Muscle of leg (tissue), 11 donors: ENCODE results near the gene SLC25A26. TPM values are rescaled to one million over a fixed set of nuclear protein-coding genes. Genes with fewer than 3 reads are reported as not detected.

Experiments
- DNase-seq: peaks from one replicate; pipeline ENCODE4 v3.0.0; 2013
- H3K27ac ChIP-seq: one replicate; pipeline ENCODE4 v1.5.1; 2013; ENCODE audit warnings: mild to moderate bottlenecking, low read length, control low read depth
- H3K27me3 ChIP-seq: one replicate; pipeline ENCODE4 v1.6.1; 2013; ENCODE audit warnings: low read length; ENCODE audit not compliant: control insufficient read depth, insufficient read depth
- H3K36me3 ChIP-seq: one replicate; pipeline ENCODE4 v1.6.1; 2013; ENCODE audit warnings: low read length; ENCODE audit not compliant: control insufficient read depth, insufficient read depth
- H3K4me1 ChIP-seq: one replicate; pipeline ENCODE4 v1.6.1; 2013; ENCODE audit warnings: low read length; ENCODE audit not compliant: control insufficient read depth, insufficient read depth
- H3K4me3 ChIP-seq: one replicate; pipeline ENCODE4 v1.5.1; 2013; ENCODE audit warnings: low read length, control low read depth
- H3K9me3 ChIP-seq: replicated peaks from 2 replicates; pipeline ENCODE4 v1.6.1; 2013; ENCODE audit warnings: low read depth, low read length; ENCODE audit not compliant: control insufficient read depth
- WGBS: methylation state at CpG from one replicate; pipeline ENCODE4 v1.1.5; 2013; ENCODE audit warnings: missing lambda C conversion rate; ENCODE audit not compliant: insufficient coverage; 5-methylcytosine and 5-hydroxymethylcytosine counted together
- polyA plus RNA-seq, 8 donors: library from polyadenylated mRNA; unstranded; fragments of 120-200 nt; gene quantifications; one replicate each; pipeline versions ENCODE4 v1.2.1 to v1.2.3, GENCODE V29; 2013; ENCODE audit warnings: inconsistent platforms in 1 of 8, low replicate concordance in 1 of 8; ENCODE audit not compliant: insufficient read length in 8 of 8, insufficient read depth in 1 of 8
- total RNA-seq: library from RNA; stranded (reverse); fragments of 120-200 nt; gene quantifications from one replicate; pipeline ENCODE4 v1.2.4, GENCODE V29; 2013

SLC25A26 gene
- total and polyA plus RNA-seq, 9 donors, result 23.9 to 34.6 (median 28.4) TPM

DNA sequence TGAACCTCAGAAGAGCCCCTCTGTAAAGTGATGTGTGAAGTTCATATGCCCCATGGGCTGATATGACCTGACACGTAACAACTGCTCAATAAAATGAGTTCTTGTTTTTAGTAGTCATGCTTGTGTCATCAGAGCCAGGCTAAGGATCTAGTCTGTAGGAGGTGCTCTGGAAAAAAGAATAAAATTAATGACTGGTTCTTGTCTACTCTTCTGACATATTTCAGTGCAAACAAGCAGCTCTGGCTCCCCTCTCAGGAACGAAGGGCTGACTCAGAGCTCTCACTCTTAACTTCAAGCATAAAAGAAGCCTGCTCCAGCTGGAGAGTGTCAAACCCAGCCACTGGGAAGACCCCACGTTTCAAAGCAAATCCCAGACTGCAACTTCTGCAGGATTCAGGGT, 203.0 kb downstream of the SLC25A26 start:
- peaks cover 46% of the 10 kb centered on the region for H3K4me1 ChIP-seq
- DNase-seq, result no peak
- peaks cover 7% of the 10 kb centered on the region for H3K9me3 ChIP-seq
- H3K36me3 ChIP-seq, result peaks cover 10% of the 10 kb centered on the region
- no peak overlapping the region for H3K27ac ChIP-seq
- no peak overlapping the region for H3K4me3 ChIP-seq
- WGBS, result 38% methylated on average over 2 of the region's 3 CpGs
- H3K27me3 ChIP-seq, result no peaks in the 10 kb centered on the region

DNA sequence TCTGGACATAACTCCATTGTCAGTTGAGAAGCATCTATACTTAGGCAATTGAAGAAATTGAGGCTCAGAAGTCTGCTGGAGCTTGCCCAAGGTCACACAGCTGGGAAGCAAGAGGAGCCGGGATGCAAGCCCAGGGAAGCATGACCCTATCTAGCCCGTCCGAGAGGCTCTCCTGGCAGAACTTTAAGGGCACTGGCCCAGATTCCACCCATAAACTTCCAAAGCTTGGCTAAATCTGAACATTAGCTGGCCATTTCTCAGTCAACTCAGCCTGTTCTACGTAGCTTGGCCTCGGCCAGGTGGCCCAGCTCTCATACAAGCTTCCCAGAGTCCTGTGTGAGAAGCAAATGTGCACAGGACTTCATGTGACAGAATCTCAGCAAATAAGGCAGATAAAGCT, 204.2 kb downstream of the SLC25A26 start:
- H3K27me3 ChIP-seq, result no peaks in the 10 kb centered on the region
- DNase-seq, result peak; percentile 81
- peaks cover 10% of the 10 kb centered on the region for H3K36me3 ChIP-seq
- peak overlapping the region; percentile 83 for H3K27ac ChIP-seq
- peaks cover 7% of the 10 kb centered on the region for H3K9me3 ChIP-seq
- H3K4me3 ChIP-seq, result no peak overlapping the region
- H3K4me1 ChIP-seq, result peaks cover 44% of the 10 kb centered on the region
- WGBS, result 43% methylated on average over 5 of the region's 5 CpGs

DNA sequence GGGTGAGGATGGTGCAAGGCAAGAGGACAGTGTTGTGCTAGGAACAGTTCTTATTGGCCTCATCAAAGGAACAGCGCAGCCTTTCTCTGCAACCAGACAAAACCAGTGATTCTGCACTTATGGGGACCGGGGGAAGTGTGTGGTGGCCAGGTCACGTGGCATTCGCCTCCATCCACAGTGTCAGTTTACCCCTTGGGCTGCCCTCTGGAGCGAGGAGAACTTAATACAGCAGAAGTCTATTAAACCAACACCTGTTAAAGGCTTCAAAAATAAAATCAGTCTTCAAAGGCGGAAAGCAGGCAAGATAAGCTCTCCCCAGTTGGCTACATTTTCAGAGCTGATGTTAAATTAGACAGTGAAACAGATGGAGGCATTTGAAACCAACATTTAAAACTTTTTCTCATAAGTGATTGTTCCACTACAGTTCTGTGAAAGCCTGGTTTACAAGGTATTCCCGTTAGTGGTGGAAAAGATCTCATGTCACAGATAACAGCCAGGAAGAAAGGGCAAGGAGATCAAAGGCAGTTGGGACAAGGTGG, 204.8 kb downstream of the SLC25A26 start:
- peak overlapping the region; percentile 83 for H3K27ac ChIP-seq
- DNase-seq, result no peak
- H3K4me1 ChIP-seq, result peaks cover 50% of the 10 kb centered on the region
- H3K36me3 ChIP-seq, result peaks cover 6% of the 10 kb centered on the region
- H3K27me3 ChIP-seq, result no peaks in the 10 kb centered on the region
- no peak overlapping the region for H3K4me3 ChIP-seq
- H3K9me3 ChIP-seq, result peaks cover 7% of the 10 kb centered on the region
- WGBS, result no CpG with 5 or more reads among the region's 7 CpGs

- no peak for DNase-seq
- Histone ChIP-seq H3K27me3 (no peaks in the 10 kb centered on the region), H3K4me3 (no peak overlapping the region), H3K27ac (peak overlapping the region; percentile 83), H3K9me3 (peaks cover 7% of the 10 kb centered on the region), H3K4me1 (peaks cover 55% of the 10 kb centered on the region), H3K36me3 (peaks cover 5% of the 10 kb centered on the region)
- 80% methylated on average over 1 of the region's 1 CpG for WGBS
Observed at GRCh38 chr3:66426135-66426534, 205.3 kb downstream of the SLC25A26 start.

DNA sequence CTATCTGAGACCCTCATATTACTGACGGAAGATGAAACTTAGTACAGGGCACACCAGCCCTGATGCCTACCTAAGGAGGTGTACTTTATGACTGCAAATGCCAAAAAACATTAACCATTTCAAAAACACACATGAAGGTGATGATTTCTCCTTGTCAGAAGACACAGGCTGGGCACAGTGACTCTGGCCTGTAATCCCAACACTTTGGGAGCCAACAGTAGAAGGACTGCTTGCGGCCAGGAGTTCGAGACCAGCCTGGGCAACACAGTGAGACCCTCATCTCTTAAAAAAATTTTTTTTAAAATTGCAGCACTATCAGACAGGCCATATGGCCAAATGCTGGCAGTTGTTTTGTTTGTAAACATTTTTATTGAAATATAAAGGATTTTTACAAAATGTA, 206.6 kb downstream of the SLC25A26 start:
- WGBS, result 100% methylated on average over 2 of the region's 3 CpGs
- H3K27ac ChIP-seq, result no peak overlapping the region
- no peaks in the 10 kb centered on the region for H3K9me3 ChIP-seq
- no peak for DNase-seq
- H3K4me3 ChIP-seq, result no peak overlapping the region
- H3K27me3 ChIP-seq, result no peaks in the 10 kb centered on the region
- H3K4me1 ChIP-seq, result peaks cover 63% of the 10 kb centered on the region
- H3K36me3 ChIP-seq, result peaks cover 13% of the 10 kb centered on the region

GRCh38 chr3:66427951-66428474, 207.2 kb downstream of the SLC25A26 start:
- peaks cover 69% of the 10 kb centered on the region for H3K4me1 ChIP-seq
- 38% methylated on average over 4 of the region's 5 CpGs for WGBS
- peak overlapping the region; percentile 86 for H3K27ac ChIP-seq
- H3K36me3 ChIP-seq, result peaks cover 20% of the 10 kb centered on the region
- H3K27me3 ChIP-seq, result no peaks in the 10 kb centered on the region
- H3K9me3 ChIP-seq, result no peaks in the 10 kb centered on the region
- no peak overlapping the region for H3K4me3 ChIP-seq
- DNase-seq, result no peak

Other genes with a start within 250 kb of the SLC25A26 start
- gene MAGI1, start 182.1 kb upstream of the SLC25A26 start, total RNA-seq, result 14.1 TPM
- gene MAGI1, start 182.1 kb upstream of the SLC25A26 start, polyA plus RNA-seq, result 10 to 100 TPM; 10.0 to 16.8 (median 11.4) TPM